ENCODE results near the gene LSMEM2. TPM values are rescaled to one million over a fixed set of nuclear protein-coding genes. Genes with fewer than 3 reads are reported as not detected.
A peak's percentile ranks its signal among the peaks of the same experiment; 100 is the strongest.

The LSMEM2 gene
- total and polyA plus RNA-seq, 2 of the 8 experiments (the other 6 are each of a cell fraction or from before 2014, with no cell fraction given): 0.58 to 0.68 TPM

- TF ChIP-seq MAX (IDR thresholded peaks at IDR 0.05) (no peak; the same call in none of the 2 replicates), CREB1 (IDR thresholded peaks at IDR 0.05) (no peak), ASH2L (IDR thresholded peaks at IDR 0.05; ENCODE audit: low read length) (peak; percentile 28), BACH1 (IDR thresholded peaks at IDR 0.05; ENCODE audit: low read length) (no peak), CBX5 (IDR thresholded peaks at IDR 0.05; ENCODE audit: low read depth, low read length) (no peak), ATF3 (IDR thresholded peaks at IDR 0.05; ENCODE audit: insufficient read depth, low read depth, low read length) (no peak), POLR2AphosphoS5 (IDR thresholded peaks at IDR 0.05; ENCODE audit: low read depth, low read length) (no peak), FOSL1 (IDR thresholded peaks at IDR 0.05; ENCODE audit: insufficient read depth, low read depth, low read length) (no peak), KDM4A (IDR thresholded peaks at IDR 0.05; ENCODE audit: low read depth, low read length, severe bottlenecking) (peak; percentile 40), EP300 (IDR thresholded peaks at IDR 0.05; ENCODE audit: borderline replicate concordance in 1 of 2, low read depth in 2 of 2, low read length in 2 of 2) (no peak), NRF1 (IDR thresholded peaks at IDR 0.05; ENCODE audit: low read depth, low read length) (no peak), TCF12 (IDR thresholded peaks at IDR 0.05; ENCODE audit: low read depth, low read length) (no peak), JUN (IDR thresholded peaks at IDR 0.05; ENCODE audit: low read depth, low read length) (no peak), YY1 (IDR thresholded peaks at IDR 0.05; ENCODE audit: low read depth, low read length) (no peak), POLR2A (IDR thresholded peaks at IDR 0.05; ENCODE audit: control extremely low read depth in 1 of 2, low read depth in 2 of 2, low read length in 2 of 2) (0 out of 3 replicates have a peak, but pooled peaks of 1 of the 2 experiments have one; percentile 18), TAF7 (optimal IDR thresholded peaks at IDR 0.05; ENCODE audit: borderline replicate concordance, low read depth, low read length) (no peak), USF2 (IDR thresholded peaks at IDR 0.05; ENCODE audit: low read length) (no peak), CTBP2 (IDR thresholded peaks at IDR 0.05; ENCODE audit: borderline replicate concordance, insufficient read depth, insufficient read length, low read length) (no peak), RBBP5 (IDR thresholded peaks at IDR 0.05; ENCODE audit: borderline replicate concordance, low read depth, low read length) (0 out of 2 replicates have a peak, but pooled peaks have one; percentile 37), SAP30 (IDR thresholded peaks at IDR 0.05; ENCODE audit: insufficient read depth, insufficient replicate concordance, low read length) (no peak), CHD1 (IDR thresholded peaks at IDR 0.05; ENCODE audit: low read depth, low read length) (no peak)
These were observed 3.5 kb upstream of the LSMEM2 start (continued) for GRCh38 chr3:50275141-50275995.
